ENCODE measurements around the gene SLC12A8.

The SLC12A8 gene

DNA sequence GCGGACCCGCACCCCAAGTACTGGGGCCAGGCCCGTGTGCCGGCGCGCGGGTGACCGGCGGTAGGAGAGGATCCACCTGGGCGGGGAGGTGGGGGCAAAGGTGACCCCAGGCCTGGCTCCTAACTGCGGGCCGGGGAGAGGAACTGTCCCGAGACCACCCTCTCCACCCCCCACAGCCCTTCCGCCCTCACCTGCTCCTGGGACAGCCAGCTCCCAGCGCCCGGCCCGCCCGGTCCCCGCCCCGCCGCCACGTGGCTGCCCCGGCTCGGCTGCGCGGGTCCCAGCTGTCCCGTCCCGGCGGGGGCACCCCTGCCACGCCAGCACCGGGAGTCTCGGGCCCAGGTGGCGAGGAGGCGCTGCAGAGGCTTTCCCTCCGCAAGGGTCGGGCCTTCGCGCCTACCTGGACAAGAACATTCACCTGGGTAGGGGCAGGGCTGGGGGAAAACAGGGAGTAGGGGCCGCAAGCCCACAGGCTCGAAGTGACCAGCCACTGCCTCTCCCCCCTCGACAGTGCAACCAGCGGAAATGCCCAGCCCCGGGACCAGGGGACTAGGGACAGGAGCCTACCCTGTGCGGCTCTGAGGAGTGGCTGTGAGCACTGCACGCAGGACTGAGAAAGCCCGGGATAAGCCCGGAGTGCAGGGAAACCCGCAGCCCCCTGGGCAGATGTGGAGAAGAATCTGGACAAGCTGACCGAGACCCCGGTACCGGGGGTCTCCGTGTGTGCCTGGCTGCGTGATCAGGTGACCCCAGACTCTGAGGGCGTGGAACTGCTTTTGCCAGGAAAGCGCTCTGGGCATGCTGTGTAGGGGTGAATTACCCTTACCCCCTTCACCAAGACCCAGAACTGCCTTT is at the start of gene SLC12A8:
TSS of gene SLC12A8 (minus strand) at position 240 of the 855 bp plus-strand sequence. CDS start 1,399 bp downstream, outside the sequence.
- peaks cover 21% of the 10 kb centered on the region for H3K27me3 ChIP-seq (ENCODE audit: control insufficient read depth, insufficient read depth, low read length)
- H3K9ac ChIP-seq (ENCODE audit: low read length), result no peak within 1 kb of the TSS
- no peaks in the 10 kb centered on the region for H3K36me3 ChIP-seq (ENCODE audit: control insufficient read depth, insufficient read depth, low read length)
- peak within 1 kb of the TSS; percentile 65 for H3K4me3 ChIP-seq (ENCODE audit: low read length)
- H3K27ac ChIP-seq (ENCODE audit: low read depth, low read length), result no peak within 1 kb of the TSS
- H3K4me1 ChIP-seq (ENCODE audit: control insufficient read depth, insufficient read depth, low read length), result peaks cover 2% of the 10 kb centered on the region

- H3K36me3 ChIP-seq (ENCODE audit: control insufficient read depth, insufficient read depth, low read length), result no peaks in the 10 kb centered on the region
- H3K9ac ChIP-seq (ENCODE audit: low read length), result no peak overlapping the region
- no peak overlapping the region for H3K27ac ChIP-seq (ENCODE audit: low read depth, low read length)
- H3K4me1 ChIP-seq (ENCODE audit: control insufficient read depth, insufficient read depth, low read length), result no peaks in the 10 kb centered on the region
- no peak overlapping the region for H3K4me3 ChIP-seq (ENCODE audit: low read length)
- H3K27me3 ChIP-seq (ENCODE audit: control insufficient read depth, insufficient read depth, low read length), result no peaks in the 10 kb centered on the region
Measured at GRCh38 chr3:125262161-125262560, 49.6 kb upstream of the SLC12A8 start.

DNA sequence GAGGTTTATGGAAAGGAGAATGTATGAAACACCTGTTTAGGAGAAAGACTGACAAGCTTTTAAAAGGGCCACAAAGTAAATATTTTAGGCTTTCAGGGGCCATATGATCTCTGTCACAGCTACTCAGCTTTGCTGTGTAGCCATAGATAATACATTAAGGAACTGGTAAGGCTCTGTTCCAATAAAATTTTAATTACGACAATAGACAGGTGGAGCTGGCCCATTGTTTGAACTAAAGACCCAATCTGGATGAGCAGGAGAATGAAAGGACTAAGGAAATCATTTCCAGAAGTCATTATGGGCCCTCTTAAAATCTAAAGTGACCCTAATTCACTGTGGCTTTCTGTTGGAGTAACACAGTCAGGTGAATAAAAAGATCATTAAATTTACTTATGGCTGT is 48.5 kb upstream of the SLC12A8 start:
- Histone ChIP-seq H3K4me1 (ENCODE audit: control insufficient read depth, insufficient read depth, low read length) (no peaks in the 10 kb centered on the region), H3K36me3 (ENCODE audit: control insufficient read depth, insufficient read depth, low read length) (no peaks in the 10 kb centered on the region), H3K4me3 (ENCODE audit: low read length) (no peak overlapping the region), H3K27me3 (ENCODE audit: control insufficient read depth, insufficient read depth, low read length) (no peaks in the 10 kb centered on the region), H3K9ac (ENCODE audit: low read length) (no peak overlapping the region), H3K27ac (ENCODE audit: low read depth, low read length) (no peak overlapping the region)

GRCh38 chr3:125260158-125260557 is 47.6 kb upstream of the SLC12A8 start:
- no peaks in the 10 kb centered on the region for H3K4me1 ChIP-seq (ENCODE audit: control insufficient read depth, insufficient read depth, low read length)
- H3K27ac ChIP-seq (ENCODE audit: low read depth, low read length), result no peak overlapping the region
- H3K4me3 ChIP-seq (ENCODE audit: low read length), result no peak overlapping the region
- no peaks in the 10 kb centered on the region for H3K27me3 ChIP-seq (ENCODE audit: control insufficient read depth, insufficient read depth, low read length)
- no peaks in the 10 kb centered on the region for H3K36me3 ChIP-seq (ENCODE audit: control insufficient read depth, insufficient read depth, low read length)
- H3K9ac ChIP-seq (ENCODE audit: low read length), result no peak overlapping the region

GRCh38 chr3:125257536-125257935 is 45.0 kb upstream of the SLC12A8 start:
- Histone ChIP-seq H3K36me3 (ENCODE audit: control insufficient read depth, insufficient read depth, low read length) (no peaks in the 10 kb centered on the region), H3K27me3 (ENCODE audit: control insufficient read depth, insufficient read depth, low read length) (no peaks in the 10 kb centered on the region), H3K4me3 (ENCODE audit: low read length) (no peak overlapping the region), H3K27ac (ENCODE audit: low read depth, low read length) (no peak overlapping the region), H3K9ac (ENCODE audit: low read length) (no peak overlapping the region), H3K4me1 (ENCODE audit: control insufficient read depth, insufficient read depth, low read length) (no peaks in the 10 kb centered on the region)

DNA sequence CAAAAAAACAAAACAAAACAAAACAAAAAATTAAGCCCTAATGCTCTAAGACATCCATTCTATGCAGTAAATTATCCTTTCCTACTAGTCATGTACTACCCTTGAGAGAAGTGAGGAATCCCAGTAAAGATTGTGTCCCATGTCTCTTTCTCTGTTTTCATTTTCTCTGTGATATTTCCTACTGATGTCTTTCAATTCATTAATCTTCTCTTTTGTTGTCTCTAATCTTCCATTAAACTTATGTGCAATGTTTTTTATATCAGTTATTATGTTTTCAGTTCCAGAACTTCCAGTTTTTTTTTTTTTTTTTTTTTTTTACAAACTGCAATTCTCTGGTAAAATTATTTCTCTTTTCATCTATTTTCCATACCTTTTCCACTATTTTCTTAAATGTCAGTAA is 44.1 kb upstream of the SLC12A8 start:
- Histone ChIP-seq H3K4me1 (ENCODE audit: control insufficient read depth, insufficient read depth, low read length) (no peaks in the 10 kb centered on the region), H3K4me3 (ENCODE audit: low read length) (no peak overlapping the region), H3K9ac (ENCODE audit: low read length) (no peak overlapping the region), H3K27me3 (ENCODE audit: control insufficient read depth, insufficient read depth, low read length) (no peaks in the 10 kb centered on the region), H3K36me3 (ENCODE audit: control insufficient read depth, insufficient read depth, low read length) (no peaks in the 10 kb centered on the region), H3K27ac (ENCODE audit: low read depth, low read length) (no peak overlapping the region)

DNA sequence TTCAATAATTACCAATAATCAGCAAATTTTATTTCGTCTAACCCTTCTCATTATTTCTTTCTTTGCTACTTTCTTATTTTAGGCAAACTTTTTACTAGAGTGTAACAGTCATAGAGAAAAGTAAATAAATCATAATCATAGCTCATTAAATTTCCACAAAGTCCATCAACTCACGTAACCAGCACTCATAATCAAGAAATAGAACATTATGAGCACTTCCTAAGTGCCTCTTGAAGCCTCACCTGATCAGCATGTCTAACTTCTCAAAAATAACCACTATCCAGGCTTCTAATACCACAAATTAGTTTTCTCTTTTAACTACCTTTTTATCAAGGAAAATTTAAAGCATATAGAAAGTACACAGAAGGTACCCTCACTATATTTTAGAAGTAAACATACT is 38.4 kb upstream of the SLC12A8 start:
- Histone ChIP-seq H3K27me3 (ENCODE audit: control insufficient read depth, insufficient read depth, low read length) (no peaks in the 10 kb centered on the region), H3K9ac (ENCODE audit: low read length) (no peak overlapping the region), H3K4me3 (ENCODE audit: low read length) (no peak overlapping the region), H3K36me3 (ENCODE audit: control insufficient read depth, insufficient read depth, low read length) (no peaks in the 10 kb centered on the region), H3K27ac (ENCODE audit: low read depth, low read length) (no peak overlapping the region), H3K4me1 (ENCODE audit: control insufficient read depth, insufficient read depth, low read length) (no peaks in the 10 kb centered on the region)

GRCh38 chr3:125246237-125246636 is 33.7 kb upstream of the SLC12A8 start:
- no peaks in the 10 kb centered on the region for H3K4me1 ChIP-seq (ENCODE audit: control insufficient read depth, insufficient read depth, low read length)
- no peak overlapping the region for H3K9ac ChIP-seq (ENCODE audit: low read length)
- H3K27ac ChIP-seq (ENCODE audit: low read depth, low read length), result no peak overlapping the region
- H3K27me3 ChIP-seq (ENCODE audit: control insufficient read depth, insufficient read depth, low read length), result no peaks in the 10 kb centered on the region
- no peak overlapping the region for H3K4me3 ChIP-seq (ENCODE audit: low read length)
- H3K36me3 ChIP-seq (ENCODE audit: control insufficient read depth, insufficient read depth, low read length), result peaks cover 2% of the 10 kb centered on the region

GRCh38 chr3:125245521-125245920 is 33.0 kb upstream of the SLC12A8 start:
- no peak overlapping the region for H3K27ac ChIP-seq (ENCODE audit: low read depth, low read length)
- no peak overlapping the region for H3K4me3 ChIP-seq (ENCODE audit: low read length)
- H3K27me3 ChIP-seq (ENCODE audit: control insufficient read depth, insufficient read depth, low read length), result no peaks in the 10 kb centered on the region
- no peaks in the 10 kb centered on the region for H3K4me1 ChIP-seq (ENCODE audit: control insufficient read depth, insufficient read depth, low read length)
- H3K36me3 ChIP-seq (ENCODE audit: control insufficient read depth, insufficient read depth, low read length), result peaks cover 2% of the 10 kb centered on the region
- H3K9ac ChIP-seq (ENCODE audit: low read length), result no peak overlapping the region

GRCh38 chr3:125240496-125240895 is 27.9 kb upstream of the SLC12A8 start:
- Histone ChIP-seq H3K4me1 (ENCODE audit: control insufficient read depth, insufficient read depth, low read length) (no peaks in the 10 kb centered on the region), H3K9ac (ENCODE audit: low read length) (no peak overlapping the region), H3K36me3 (ENCODE audit: control insufficient read depth, insufficient read depth, low read length) (peaks cover 2% of the 10 kb centered on the region), H3K4me3 (ENCODE audit: low read length) (no peak overlapping the region), H3K27ac (ENCODE audit: low read depth, low read length) (no peak overlapping the region), H3K27me3 (ENCODE audit: control insufficient read depth, insufficient read depth, low read length) (no peaks in the 10 kb centered on the region)

DNA sequence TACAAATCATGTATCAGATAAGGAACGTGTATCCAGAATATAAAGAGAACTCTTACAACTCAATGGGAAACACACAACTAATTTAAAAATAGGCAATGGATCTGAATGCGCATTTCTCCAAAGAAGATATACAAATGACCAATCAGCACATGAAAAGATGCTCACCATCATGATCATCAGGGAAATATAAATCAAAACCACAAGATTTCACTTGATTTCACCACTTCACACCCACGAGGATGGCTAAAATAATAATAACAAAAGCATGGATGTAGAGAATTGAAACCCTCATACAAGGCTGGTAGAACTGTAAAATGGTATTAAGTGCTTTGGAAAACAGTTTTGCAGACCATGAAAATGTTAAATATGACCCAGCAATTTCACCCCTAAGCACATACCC is 26.7 kb upstream of the SLC12A8 start:
- Histone ChIP-seq H3K27ac (ENCODE audit: low read depth, low read length) (no peak overlapping the region), H3K27me3 (ENCODE audit: control insufficient read depth, insufficient read depth, low read length) (no peaks in the 10 kb centered on the region), H3K4me3 (ENCODE audit: low read length) (no peak overlapping the region)

GRCh38 chr3:125238759-125239158 is 26.2 kb upstream of the SLC12A8 start:
- no peak overlapping the region for H3K4me3 ChIP-seq (ENCODE audit: low read length)
- H3K9ac ChIP-seq (ENCODE audit: low read length), result no peak overlapping the region
- no peaks in the 10 kb centered on the region for H3K4me1 ChIP-seq (ENCODE audit: control insufficient read depth, insufficient read depth, low read length)
- H3K36me3 ChIP-seq (ENCODE audit: control insufficient read depth, insufficient read depth, low read length), result no peaks in the 10 kb centered on the region
- H3K27me3 ChIP-seq (ENCODE audit: control insufficient read depth, insufficient read depth, low read length), result no peaks in the 10 kb centered on the region
- no peak overlapping the region for H3K27ac ChIP-seq (ENCODE audit: low read depth, low read length)

More for the DNA sequence above, 26.7 kb upstream of the SLC12A8 start:
- no peak overlapping the region for H3K9ac ChIP-seq (ENCODE audit: low read length)
- no peaks in the 10 kb centered on the region for H3K4me1 ChIP-seq (ENCODE audit: control insufficient read depth, insufficient read depth, low read length)
- no peaks in the 10 kb centered on the region for H3K36me3 ChIP-seq (ENCODE audit: control insufficient read depth, insufficient read depth, low read length)

- Histone ChIP-seq H3K36me3 (ENCODE audit: control insufficient read depth, insufficient read depth, low read length) (peaks cover 4% of the 10 kb centered on the region), H3K27ac (ENCODE audit: low read depth, low read length) (no peak overlapping the region), H3K4me3 (ENCODE audit: low read length) (no peak overlapping the region), H3K9ac (ENCODE audit: low read length) (no peak overlapping the region), H3K4me1 (ENCODE audit: control insufficient read depth, insufficient read depth, low read length) (no peaks in the 10 kb centered on the region), H3K27me3 (ENCODE audit: control insufficient read depth, insufficient read depth, low read length) (no peaks in the 10 kb centered on the region)
Measured at GRCh38 chr3:125236331-125236903, 23.9 kb upstream of the SLC12A8 start.
